Fibroblast of skin of scalp (primary cell): ENCODE results near the gene ACLY.
"Not testable (repeated sequence)": the region's sequence is repeated elsewhere in the genome, so short reads cannot be mapped to it uniquely, and the experiment has no call there.

ENCODE experiments used
- DNase-seq: peaks from one replicate; pipeline ENCODE4 v3.0.0-alpha.2; 2013

Gene ACLY

GRCh38 chr17:41871789-41872188 is 47.0 kb downstream of the ACLY start:
- no peak for DNase-seq

- DNase-seq: no peak
Measured at GRCh38 chr17:41870627-41871026, 48.1 kb downstream of the ACLY start.

- no peak for DNase-seq
Measured at GRCh38 chr17:41870097-41870496, 48.7 kb downstream of the ACLY start.

GRCh38 chr17:41869426-41869825 is 49.3 kb downstream of the ACLY start:
- no peak for DNase-seq

GRCh38 chr17:41868568-41868967 is 50.2 kb downstream of the ACLY start:
- no peak for DNase-seq

GRCh38 chr17:41865596-41865893 is 53.2 kb downstream of the ACLY start:
- no peak for DNase-seq

- peak; percentile 90 for DNase-seq
Measured at GRCh38 chr17:41864836-41865595, 53.7 kb downstream of the ACLY start, which contains the start of gene KLHL11. TSS of gene KLHL11 (minus strand) at chr17:41865423. CDS start at chr17:41865370, 53 bp downstream.

GRCh38 chr17:41864498-41864835 is 54.3 kb downstream of the ACLY start:
- DNase-seq: no peak

GRCh38 chr17:41863074-41863848 is 55.5 kb downstream of the ACLY start:
- DNase-seq: no peak

GRCh38 chr17:41860254-41860931 is 58.4 kb downstream of the ACLY start:
- DNase-seq: no peak

GRCh38 chr17:41851382-41851781 is 67.4 kb downstream of the ACLY start:
- not testable (repeated sequence) for DNase-seq

GRCh38 chr17:41849251-41849990 is 69.3 kb downstream of the ACLY start:
- DNase-seq: no peak

- DNase-seq: no peak
Measured at GRCh38 chr17:41848788-41849187, 70.0 kb downstream of the ACLY start.

GRCh38 chr17:41844971-41845370 is 73.8 kb downstream of the ACLY start:
- DNase-seq: no peak

GRCh38 chr17:41840781-41841180 is 78.0 kb downstream of the ACLY start:
- not testable (repeated sequence) for DNase-seq

- not testable (repeated sequence) for DNase-seq
Measured at GRCh38 chr17:41839448-41839847, 79.3 kb downstream of the ACLY start.

GRCh38 chr17:41837761-41838538 is 80.8 kb downstream of the ACLY start, which contains the start of gene KLHL10:
TSS of gene KLHL10 (plus strand) at chr17:41837825. CDS start at chr17:41837933, 108 bp downstream.
- no peak for DNase-seq

- peak; percentile 26 for DNase-seq
Measured at GRCh38 chr17:41836550-41837196, 82.1 kb downstream of the ACLY start.

- DNase-seq: peak; percentile 65
Measured at GRCh38 chr17:41835800-41836549, 82.8 kb downstream of the ACLY start, which contains the start of gene NT5C3B. TSS of gene NT5C3B (minus strand) at chr17:41836232. CDS start at chr17:41836193, 39 bp downstream.

- DNase-seq: no peak
Measured at GRCh38 chr17:41835214-41835799, 83.4 kb downstream of the ACLY start.
